Caco-2 (cell line): ENCODE measurements around the gene SCFD2. TPM values are rescaled to one million over a fixed set of nuclear protein-coding genes. Genes with fewer than 3 reads are reported as not detected.
A peak's percentile ranks its signal among the peaks of the same experiment; 100 is the strongest.

Experiments
- BruUV-seq: library from RNA; stranded (reverse); fragments of 400-500 nt; replicated peaks from 2 replicates; lab custom pipeline; 2021; lab: Mats Ljungman, UMichigan
- CTCF ChIA-PET: fragments of 300-600 bp; sonication (Branson Sonifier 250); formaldehyde crosslinking; loops from one replicate; lab custom pipeline; 2022; ENCODE audit warnings: antibody characterized with exemption; lab: Charles Lee
- POLR2A ChIA-PET: fragments of 300-600 bp; sonication (Branson Sonifier 250); formaldehyde crosslinking; loops from one replicate; lab custom pipeline; 2022; ENCODE audit warnings: antibody characterized with exemption; lab: Charles Lee
- DNase-seq, 2 experiments: peaks; one replicate each; pipeline versions ENCODE4 v3.0.0 to v3.0.0-alpha.2; 2020 to 2022
- H3K27me3 ChIP-seq: replicated peaks from 2 replicates; pipeline ENCODE4 v1.6.0; 2011; ENCODE audit warnings: low read length; ENCODE audit not compliant: control insufficient read depth, insufficient read depth
- H3K36me3 ChIP-seq: 2 replicates; pipeline ENCODE4 v1.5.1; 2011; ENCODE audit warnings: low read length; ENCODE audit not compliant: control insufficient read depth, insufficient read depth
- H3K4me1 ChIP-seq: fragments of 250-450 bp; sonication (Bioruptor Pico); 2 replicates; pipeline ENCODE4 v1.5.1; 2020; ENCODE audit warnings: mild to moderate bottlenecking
- H3K4me3 ChIP-seq: 2 replicates; pipeline ENCODE4 v1.5.1; 2011; ENCODE audit warnings: low read depth, mild to moderate bottlenecking, control low read depth, low read length
- H3K9me3 ChIP-seq: fragments of 250-450 bp; sonication (Bioruptor Pico); 2 replicates; pipeline ENCODE4 v1.5.1; 2020; ENCODE audit warnings: mild to moderate bottlenecking, moderate library complexity
- H3K27ac Mint-ChIP-seq: one replicate; pipeline ENCODE4 v1.8.0; 2022; ENCODE audit warnings: mixed read lengths; ENCODE audit not compliant: unreplicated experiment
- H3K27me3 Mint-ChIP-seq: one replicate; pipeline ENCODE4 v1.8.0; 2022; ENCODE audit warnings: mixed read lengths; ENCODE audit not compliant: insufficient read depth, unreplicated experiment
- H3K36me3 Mint-ChIP-seq: one replicate; pipeline ENCODE4 v1.8.0; 2022; ENCODE audit warnings: mild to moderate bottlenecking, mixed read lengths; ENCODE audit not compliant: insufficient read depth, unreplicated experiment
- H3K4me1 Mint-ChIP-seq: one replicate; pipeline ENCODE4 v1.8.0; 2022; ENCODE audit warnings: low read depth, mixed read lengths; ENCODE audit not compliant: unreplicated experiment
- H3K4me3 Mint-ChIP-seq: one replicate; pipeline ENCODE4 v1.8.0; 2022; ENCODE audit warnings: mild to moderate bottlenecking, moderate library complexity, mixed read lengths; ENCODE audit not compliant: unreplicated experiment
- H3K9me3 Mint-ChIP-seq: one replicate; pipeline ENCODE4 v1.8.0; 2022; ENCODE audit warnings: mixed read lengths; ENCODE audit not compliant: unreplicated experiment
- intact Hi-C: fragments of 100-400 bp; cut with micrococcal nuclease; formaldehyde crosslinking; loops from one replicate; pipeline ENCODE4 v1.10.0; 2022; ENCODE audit not compliant: unreplicated experiment
- total RNA-seq: library from RNA; stranded (reverse); gene quantifications from 2 replicates; pipeline ENCODE4 v1.2.3, GENCODE V29; 2022
- TF ChIP-seq, protein P1 (sequence below), 2 experiments: fragments of 200-600 bp in 1 of 2; IDR thresholded peaks; 1 replicate in 1 of 2; 2 replicates in 1 of 2; pipeline versions ENCODE4 v1.5.1 to v1.8.0; 2011 to 2022; ENCODE audit warnings: antibody characterized with exemption in 1 of 2, control low read depth in 1 of 2, inconsistent platforms in 1 of 2, low read depth in 1 of 2, low read length in 1 of 2, mild to moderate bottlenecking in 1 of 2, moderate library complexity in 1 of 2; ENCODE audit not compliant: insufficient read depth in 1 of 2, severe bottlenecking in 1 of 2, unreplicated experiment in 1 of 2

The SCFD2 gene
- total RNA-seq, 1 experiment from 2014 or later, result 12.2 TPM

DNA sequence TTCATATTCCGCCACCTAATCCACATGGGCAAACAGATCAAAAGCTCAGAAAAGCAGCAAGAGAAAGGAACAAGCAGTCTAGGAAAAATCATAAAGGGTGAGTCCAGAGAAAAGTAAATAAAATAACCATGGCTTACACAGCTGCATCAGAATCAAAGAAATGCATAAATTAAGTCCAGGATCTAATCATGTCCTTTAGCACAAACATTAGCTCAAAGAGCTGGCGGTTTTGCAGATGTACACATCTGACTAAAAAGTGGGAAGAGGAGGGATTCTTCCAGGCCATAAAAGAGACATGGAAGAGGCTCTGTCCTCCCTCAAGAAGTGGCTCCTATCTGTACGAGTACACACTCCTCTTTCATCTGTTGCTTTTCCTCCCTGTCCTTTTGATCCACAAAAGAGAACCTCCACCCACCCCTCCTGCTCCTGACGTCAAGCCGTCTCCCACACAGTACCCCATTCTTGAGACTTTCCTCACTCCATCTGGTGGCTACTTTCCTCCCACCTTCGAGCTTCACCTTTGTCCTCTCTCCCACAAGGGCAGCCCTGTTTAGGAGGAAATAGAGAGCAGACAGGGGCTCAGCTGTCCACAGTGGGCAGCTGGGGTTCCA lies 411.2 kb downstream of the SCFD2 start:
- no peak overlapping the region for H3K4me3 ChIP-seq
- no peaks in the 10 kb centered on the region for H3K27me3 Mint-ChIP-seq
- peaks cover 27% of the 10 kb centered on the region for H3K4me1 Mint-ChIP-seq
- no peaks in the 10 kb centered on the region for H3K27me3 ChIP-seq
- no peaks in the 10 kb centered on the region for H3K9me3 ChIP-seq
- BruUV-seq, result no TSS peak
- no peak overlapping the region for H3K4me3 Mint-ChIP-seq
- intact Hi-C loops, result loop anchor here (2.0 to 10.0 kb wide), 2 partner anchors 40 to 90 kb away; partner anchors contain the start of gene RASL11B
- H3K9me3 Mint-ChIP-seq, result no peaks in the 10 kb centered on the region
- H3K27ac Mint-ChIP-seq, result peak overlapping the region; percentile 40
- peaks cover 5% of the 10 kb centered on the region for H3K36me3 Mint-ChIP-seq
- H3K4me1 ChIP-seq, result peaks cover 15% of the 10 kb centered on the region
- DNase-seq, result peak; percentile 32 to 50
- TF ChIP-seq, protein P1, sequence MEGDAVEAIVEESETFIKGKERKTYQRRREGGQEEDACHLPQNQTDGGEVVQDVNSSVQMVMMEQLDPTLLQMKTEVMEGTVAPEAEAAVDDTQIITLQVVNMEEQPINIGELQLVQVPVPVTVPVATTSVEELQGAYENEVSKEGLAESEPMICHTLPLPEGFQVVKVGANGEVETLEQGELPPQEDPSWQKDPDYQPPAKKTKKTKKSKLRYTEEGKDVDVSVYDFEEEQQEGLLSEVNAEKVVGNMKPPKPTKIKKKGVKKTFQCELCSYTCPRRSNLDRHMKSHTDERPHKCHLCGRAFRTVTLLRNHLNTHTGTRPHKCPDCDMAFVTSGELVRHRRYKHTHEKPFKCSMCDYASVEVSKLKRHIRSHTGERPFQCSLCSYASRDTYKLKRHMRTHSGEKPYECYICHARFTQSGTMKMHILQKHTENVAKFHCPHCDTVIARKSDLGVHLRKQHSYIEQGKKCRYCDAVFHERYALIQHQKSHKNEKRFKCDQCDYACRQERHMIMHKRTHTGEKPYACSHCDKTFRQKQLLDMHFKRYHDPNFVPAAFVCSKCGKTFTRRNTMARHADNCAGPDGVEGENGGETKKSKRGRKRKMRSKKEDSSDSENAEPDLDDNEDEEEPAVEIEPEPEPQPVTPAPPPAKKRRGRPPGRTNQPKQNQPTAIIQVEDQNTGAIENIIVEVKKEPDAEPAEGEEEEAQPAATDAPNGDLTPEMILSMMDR (IDR thresholded peaks at IDR 0.05; ENCODE audit: insufficient read depth in 1 of 2, low read depth in 1 of 2, low read length in 1 of 2, severe bottlenecking in 1 of 2, unreplicated experiment in 1 of 2), result no peak
- H3K36me3 ChIP-seq, result no peaks in the 10 kb centered on the region
- ChIA-PET POLR2A (no interaction called here), CTCF (no interaction called here)

GRCh38 chr4:52952540-52952939 lies 413.3 kb downstream of the SCFD2 start:
- no peak for DNase-seq
- TF ChIP-seq, protein P1 (IDR thresholded peaks at IDR 0.05; ENCODE audit: insufficient read depth in 1 of 2, low read depth in 1 of 2, low read length in 1 of 2, severe bottlenecking in 1 of 2, unreplicated experiment in 1 of 2), result no peak
- peaks cover 27% of the 10 kb centered on the region for H3K4me1 Mint-ChIP-seq
- intact Hi-C loops, result loop anchor here (10.0 kb wide), 1 partner anchor 88 kb away; the partner anchor contains the start of gene RASL11B
- no peaks in the 10 kb centered on the region for H3K27me3 Mint-ChIP-seq
- BruUV-seq, result no TSS peak
- CTCF ChIA-PET, result no interaction called here
- H3K4me3 Mint-ChIP-seq, result no peak overlapping the region
- no peaks in the 10 kb centered on the region for H3K36me3 ChIP-seq
- H3K27me3 ChIP-seq, result no peaks in the 10 kb centered on the region
- H3K9me3 ChIP-seq, result no peaks in the 10 kb centered on the region
- H3K9me3 Mint-ChIP-seq, result no peaks in the 10 kb centered on the region
- H3K27ac Mint-ChIP-seq, result no peak overlapping the region
- H3K36me3 Mint-ChIP-seq, result peaks cover 5% of the 10 kb centered on the region
- H3K4me3 ChIP-seq, result no peak overlapping the region
- POLR2A ChIA-PET, result no interaction called here
- peaks cover 15% of the 10 kb centered on the region for H3K4me1 ChIP-seq

GRCh38 chr4:52951016-52951415 lies 414.8 kb downstream of the SCFD2 start:
- Mint-ChIP-seq H3K4me3 (no peak overlapping the region), H3K9me3 (no peaks in the 10 kb centered on the region), H3K27me3 (no peaks in the 10 kb centered on the region), H3K27ac (no peak overlapping the region), H3K4me1 (peaks cover 18% of the 10 kb centered on the region), H3K36me3 (no peaks in the 10 kb centered on the region)
- H3K9me3 ChIP-seq, result no peaks in the 10 kb centered on the region
- CTCF ChIA-PET, result no interaction called here
- H3K36me3 ChIP-seq, result no peaks in the 10 kb centered on the region
- peaks cover 15% of the 10 kb centered on the region for H3K4me1 ChIP-seq
- POLR2A ChIA-PET, result no interaction called here
- H3K27me3 ChIP-seq, result no peaks in the 10 kb centered on the region
- BruUV-seq, result no TSS peak
- TF ChIP-seq, protein P1 (IDR thresholded peaks at IDR 0.05; ENCODE audit: insufficient read depth in 1 of 2, low read depth in 1 of 2, low read length in 1 of 2, severe bottlenecking in 1 of 2, unreplicated experiment in 1 of 2), result no peak
- DNase-seq, result no peak
- H3K4me3 ChIP-seq, result no peak overlapping the region
- intact Hi-C loops, result loop anchor here (10.0 kb wide), 1 partner anchor 86 kb away; the partner anchor contains the start of gene RASL11B
